ENCODE data around the gene TRPV6.

The TRPV6 gene

DNA sequence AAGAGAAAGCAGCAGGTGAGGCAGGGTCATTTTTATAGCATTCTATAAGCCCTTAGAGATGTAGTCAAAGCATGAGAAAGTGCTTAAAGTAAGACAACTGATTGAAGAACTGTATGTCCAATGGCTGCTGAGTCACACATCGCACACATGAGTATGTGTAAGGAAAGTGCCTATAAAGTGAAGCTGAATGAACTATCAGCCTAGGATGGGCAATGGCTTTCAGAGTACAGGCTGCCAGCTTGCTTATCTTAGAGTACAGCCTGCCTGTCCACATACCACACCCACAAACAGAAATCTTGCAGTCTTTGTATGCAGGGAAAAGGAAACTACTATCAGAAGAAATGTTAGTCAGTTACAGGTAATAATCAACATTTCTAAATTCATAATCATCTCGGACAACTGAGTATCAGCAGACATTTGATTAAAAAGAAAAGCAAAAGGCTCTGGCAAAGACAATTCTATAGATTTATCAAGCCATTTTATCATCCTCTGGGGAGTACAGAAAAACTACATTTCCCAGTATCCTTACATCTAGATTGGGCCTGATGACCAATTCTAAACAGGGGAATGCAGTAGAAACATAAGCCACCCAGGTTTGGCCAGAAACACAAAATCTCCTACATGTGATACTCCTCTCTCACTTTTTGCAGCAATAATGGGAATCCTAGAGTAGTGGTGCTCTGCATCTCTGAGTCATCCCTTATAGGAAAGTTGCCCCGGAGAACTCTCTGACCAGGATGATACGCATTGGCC, 46.9 kb downstream of the TRPV6 start:
- DNase-seq, result no peak

GRCh38 chr7:142836426-142836825, 49.1 kb downstream of the TRPV6 start:
- DNase-seq, result no peak

DNA sequence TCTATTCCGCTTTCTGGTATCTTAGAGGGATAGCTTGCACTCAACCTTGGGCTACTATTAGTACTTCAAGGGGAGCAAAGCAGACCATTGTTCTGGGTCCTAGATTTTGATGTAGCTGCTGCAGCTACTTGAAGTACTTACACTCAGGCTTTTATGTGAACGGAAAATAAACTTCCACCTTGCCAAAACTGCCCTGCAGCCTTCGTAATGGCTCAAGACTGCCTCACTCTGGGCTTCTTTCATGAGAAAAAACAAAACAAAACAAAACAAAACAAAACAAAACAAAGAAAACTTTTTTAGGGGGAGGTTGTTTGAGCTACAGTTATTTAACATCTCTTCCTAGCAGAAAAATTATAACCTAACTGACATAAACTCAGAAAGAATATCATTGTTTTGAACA, 50.1 kb downstream of the TRPV6 start:
- DNase-seq, result no peak

DNA sequence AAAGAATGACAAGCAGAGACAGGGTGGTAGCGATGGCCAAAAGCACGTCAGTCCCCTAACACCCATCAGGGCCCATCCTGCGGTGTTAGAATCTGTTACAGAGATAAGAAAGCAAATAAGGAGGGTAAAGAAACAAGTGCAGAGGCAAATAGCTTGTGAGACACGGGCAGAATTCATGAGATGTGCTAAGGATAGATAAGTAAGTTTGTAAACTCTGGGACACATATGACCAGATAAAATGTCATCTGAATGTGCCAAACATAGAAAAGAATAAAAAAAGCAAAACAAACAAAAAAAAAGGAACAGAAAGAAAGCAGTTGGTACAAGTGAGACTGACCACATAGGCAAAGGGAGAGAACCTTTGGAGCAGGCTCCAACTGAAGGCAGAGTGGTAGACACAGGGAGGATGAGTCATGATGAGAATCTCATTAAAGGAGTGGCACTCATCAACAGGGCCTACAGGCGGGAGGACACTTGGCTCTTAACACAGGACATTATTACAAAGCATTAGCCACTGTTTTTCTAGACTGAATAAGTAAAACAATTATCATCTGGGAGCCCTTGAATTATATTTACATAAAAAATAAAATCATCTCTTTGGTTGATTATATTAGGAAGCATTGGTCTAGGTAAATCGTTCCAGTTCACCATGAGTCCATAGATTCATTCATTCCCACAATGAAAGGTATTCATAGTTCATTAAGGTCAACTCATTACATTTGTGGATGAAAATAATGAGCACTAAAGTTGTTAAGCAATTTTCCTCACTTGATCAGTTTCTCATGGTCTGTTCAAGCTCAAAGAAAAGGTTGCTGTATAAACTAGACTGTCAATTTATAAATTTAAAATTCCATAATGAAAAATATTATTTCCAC, 52.1 kb downstream of the TRPV6 start:
- no peak for DNase-seq

- no peak for DNase-seq
Measured at GRCh38 chr7:142832417-142832816, 53.1 kb downstream of the TRPV6 start.

GRCh38 chr7:142827951-142828500, 57.5 kb downstream of the TRPV6 start:
- no peak for DNase-seq

DNA sequence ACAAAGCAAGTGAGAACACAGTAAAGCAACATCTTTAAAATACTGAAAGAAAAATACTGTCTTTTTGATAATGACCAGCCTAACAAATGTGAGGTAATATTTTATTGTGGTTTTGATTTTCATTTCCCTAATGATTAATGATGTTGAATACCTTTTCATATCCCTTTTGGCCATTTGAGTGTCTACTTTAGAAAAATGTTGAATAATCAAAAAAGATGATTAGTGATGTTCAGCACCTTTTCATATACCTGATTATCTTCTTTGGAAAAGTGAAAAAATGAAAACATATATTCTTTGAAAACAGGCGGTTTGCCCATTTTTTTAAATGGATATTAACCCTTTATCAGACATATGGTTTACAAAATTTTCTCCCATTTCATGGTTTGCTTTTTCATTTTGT, 62.8 kb downstream of the TRPV6 start:
- DNase-seq, result no peak
